ENCODE data around the gene PDE10A. TPM values are rescaled to one million over a fixed set of nuclear protein-coding genes. Genes with fewer than 3 reads are reported as not detected.

The PDE10A gene
- total and polyA plus RNA-seq, 2 of the 8 experiments (the other 6 are each of a cell fraction or from before 2014, with no cell fraction given), result 1.1 to 2.4 TPM

DNA sequence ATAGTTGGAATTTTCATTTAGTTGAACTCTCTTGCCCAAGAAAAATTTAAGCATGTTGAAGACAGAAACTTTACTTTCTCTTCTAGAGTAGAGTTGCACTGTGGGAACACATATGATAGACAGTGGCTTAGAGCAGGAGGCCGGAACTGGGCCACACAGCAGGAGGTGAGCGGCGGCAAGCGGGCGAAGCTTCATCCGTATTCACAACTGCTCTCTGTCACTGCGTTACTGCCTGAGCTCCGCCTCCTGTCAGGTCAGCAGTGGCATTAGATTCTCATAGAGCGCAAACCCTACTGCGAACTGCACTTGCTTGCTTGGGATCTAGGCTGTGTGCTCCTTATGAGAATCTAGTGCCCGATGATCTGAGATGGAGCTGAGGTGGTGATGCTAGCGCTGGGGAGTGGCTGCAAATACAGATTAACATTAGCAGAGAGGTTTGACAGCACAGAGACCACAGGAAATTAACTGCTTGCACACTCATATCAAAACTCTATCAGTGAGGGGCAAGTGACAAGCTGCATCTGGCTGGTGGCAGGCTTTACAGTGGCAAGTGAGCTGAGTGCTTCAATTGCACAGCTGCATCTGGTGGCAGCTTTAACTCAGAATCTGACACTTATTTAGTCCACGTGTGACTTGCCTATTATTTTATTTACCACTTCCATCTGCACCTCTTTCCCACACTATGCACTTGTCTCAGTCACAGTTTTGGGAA is 178.7 kb downstream of the PDE10A start:
- H3K79me1 ChIP-seq (ENCODE audit: low read depth, low read length), result no peaks in the 10 kb centered on the region
- H3K36me3 ChIP-seq (ENCODE audit: control insufficient read depth in 2 of 4, insufficient read depth in 4 of 4, low read length in 3 of 4), result no peaks in the 10 kb centered on the region
- H3K27me3 ChIP-seq (replicated peaks in 1 of 4; ENCODE audit: control insufficient read depth in 3 of 4, extremely low read depth in 1 of 4, insufficient read depth in 3 of 4, low read length in 3 of 4), result no peaks in the 10 kb centered on the region
- H3K14ac ChIP-seq (ENCODE audit: insufficient read length), result no peak overlapping the region
- no peak for DNase-seq (ENCODE audit: low read depth in 1 of 2, low spot score in 2 of 2)
- no peaks in the 10 kb centered on the region for H3K79me2 ChIP-seq (ENCODE audit: control insufficient read depth in 1 of 2, insufficient read depth in 2 of 2, low read length in 2 of 2)
- H3K23me2 ChIP-seq (ENCODE audit: low read depth, low read length), result no peaks in the 10 kb centered on the region; the same call in 1 of the 2 replicates
- peaks cover 0 to 8% (median under 1%) of the 10 kb centered on the region in 4 experiments; a peak in 2 of 7 replicates for H3K4me1 ChIP-seq (replicated peaks in 1 of 4; ENCODE audit: control insufficient read depth in 3 of 4, insufficient read depth in 4 of 4, low read length in 3 of 4)
- no peak overlapping the region for H3K4ac ChIP-seq (replicated peaks; ENCODE audit: insufficient read length, low read depth, low read length)
- FAIRE-seq, result no peak
- TF ChIP-seq SIRT6 (IDR thresholded peaks at IDR 0.05; ENCODE audit: low read length) (no peak), MAFK (IDR thresholded peaks at IDR 0.05; ENCODE audit: low read depth, low read length) (no peak), BRCA1 (IDR thresholded peaks at IDR 0.05; ENCODE audit: low read depth, low read length) (no peak), SAP30 (IDR thresholded peaks at IDR 0.05; ENCODE audit: insufficient read depth, insufficient replicate concordance, low read length) (no peak), YY1 (IDR thresholded peaks at IDR 0.05; ENCODE audit: low read depth, low read length) (no peak), SIX5 (IDR thresholded peaks at IDR 0.05; ENCODE audit: low read depth, low read length) (no peak), CTBP2 (IDR thresholded peaks at IDR 0.05; ENCODE audit: borderline replicate concordance, insufficient read depth, insufficient read length, low read length) (no peak), SP1 (IDR thresholded peaks at IDR 0.05; ENCODE audit: low read depth, low read length) (no peak), TAF7 (optimal IDR thresholded peaks at IDR 0.05; ENCODE audit: borderline replicate concordance, low read depth, low read length) (no peak), POU5F1 (IDR thresholded peaks at IDR 0.05; ENCODE audit: low read depth, low read length) (no peak), ZNF274 (IDR thresholded peaks at IDR 0.05; ENCODE audit: borderline replicate concordance, extremely low read depth, low read length) (no peak), RNF2 (IDR thresholded peaks at IDR 0.05; ENCODE audit: borderline replicate concordance, low read depth, low read length, missing control alignments, poor library complexity, severe bottlenecking) (no peak)
- no peak overlapping the region for H3K27ac ChIP-seq (ENCODE audit: low read depth, low read length)
- H3K4me2 ChIP-seq (ENCODE audit: insufficient read depth in 1 of 2, low read depth in 2 of 2, low read length in 2 of 2), result no peak overlapping the region
- ChIA-PET CTCF (ENCODE audit: partially characterized antibody) (interaction anchor here (0.6 kb wide), 1 partner anchor 206 kb away, joined by 3 read pairs; no protein-coding TSS in a partner anchor), POLR2A (ENCODE audit: partially characterized antibody) (no interaction called here)
- 75% methylated on average over 13 of the region's 13 CpGs; no CpG with 5 or more reads in 1 of the 2 experiments for WGBS, 2 experiments (ENCODE audit: extremely low coverage in 1 of 2, insufficient coverage in 1 of 2, insufficient read length in 1 of 2, insufficient replicate concordance in 2 of 2, low coverage in 1 of 2, low lambda C conversion rate in 2 of 2, missing lambda C conversion rate in 1 of 2)
- H2BK5ac ChIP-seq (ENCODE audit: low read depth, low read length), result no peak overlapping the region
- no peak overlapping the region for H4K5ac ChIP-seq (ENCODE audit: insufficient read length, low read depth, low read length)
- H3K4me3 ChIP-seq (ENCODE audit: extremely low read depth in 1 of 4, insufficient read depth in 2 of 4, low read depth in 3 of 4, low read length in 4 of 4), result no peak overlapping the region
- no peak overlapping the region for H2AK5ac ChIP-seq (ENCODE audit: low read depth, low read length)
- no peak overlapping the region for H3K9ac ChIP-seq (replicated peaks in 1 of 4; ENCODE audit: extremely low read depth in 1 of 4, low read depth in 3 of 4, low read length in 3 of 4)
- H3K23ac ChIP-seq (ENCODE audit: insufficient read length), result no peak overlapping the region
- H4K8ac ChIP-seq (ENCODE audit: extremely low read depth, insufficient read depth, low read length), result no peak overlapping the region; the same call in 1 of the 2 replicates
- no peaks in the 10 kb centered on the region for H4K20me1 ChIP-seq (replicated peaks in 1 of 2; ENCODE audit: control insufficient read depth in 1 of 2, insufficient read depth in 2 of 2, low read length in 2 of 2)
- no peak overlapping the region for H3K18ac ChIP-seq (ENCODE audit: extremely low read depth, low read length)
- H2BK20ac ChIP-seq (ENCODE audit: low read length), result no peak overlapping the region
- no peak overlapping the region for H2BK12ac ChIP-seq (ENCODE audit: low read depth, low read length)
- H2AFZ ChIP-seq (ENCODE audit: low read length), result no peak overlapping the region
- H2BK15ac ChIP-seq (ENCODE audit: low read length), result no peak overlapping the region
- no peak overlapping the region for H3K56ac ChIP-seq (replicated peaks; ENCODE audit: insufficient read length, low read depth, low read length)
- H4K91ac ChIP-seq (replicated peaks; ENCODE audit: insufficient read length, low read length), result no peak overlapping the region
- H3K9me3 ChIP-seq (ENCODE audit: insufficient read depth in 2 of 2, low read depth in 1 of 2, low read length in 1 of 2), result no peaks in the 10 kb centered on the region
- H2BK120ac ChIP-seq (replicated peaks; ENCODE audit: low read depth, low read length), result no peak overlapping the region
